Measurements from ENCODE around the gene SOCS6.
"Not testable (repeated sequence)": the region's sequence is repeated elsewhere in the genome, so short reads cannot be mapped to it uniquely, and the experiment has no call there.

SOCS6 gene

DNA sequence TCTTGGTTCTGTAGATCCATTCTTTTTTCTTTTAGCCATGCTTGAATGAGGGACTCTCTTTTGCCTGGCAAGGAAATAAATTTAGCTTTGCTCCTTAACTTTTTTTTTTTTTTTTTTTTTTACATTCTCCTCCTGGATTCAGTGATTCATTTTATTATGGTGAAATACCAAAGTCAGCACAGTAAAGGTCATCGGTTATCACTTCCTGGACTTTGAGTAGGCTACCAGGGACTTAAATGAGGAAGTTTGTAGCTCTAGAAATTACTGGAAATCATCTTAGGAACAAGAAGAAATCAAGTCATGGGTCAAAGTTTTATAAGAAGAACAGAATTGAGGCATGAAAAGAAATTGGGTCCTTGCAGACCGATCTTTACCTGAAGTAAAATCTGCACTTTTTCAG lies 75.0 kb downstream of the SOCS6 start:
- DNase-seq = peak; percentile 80

DNA sequence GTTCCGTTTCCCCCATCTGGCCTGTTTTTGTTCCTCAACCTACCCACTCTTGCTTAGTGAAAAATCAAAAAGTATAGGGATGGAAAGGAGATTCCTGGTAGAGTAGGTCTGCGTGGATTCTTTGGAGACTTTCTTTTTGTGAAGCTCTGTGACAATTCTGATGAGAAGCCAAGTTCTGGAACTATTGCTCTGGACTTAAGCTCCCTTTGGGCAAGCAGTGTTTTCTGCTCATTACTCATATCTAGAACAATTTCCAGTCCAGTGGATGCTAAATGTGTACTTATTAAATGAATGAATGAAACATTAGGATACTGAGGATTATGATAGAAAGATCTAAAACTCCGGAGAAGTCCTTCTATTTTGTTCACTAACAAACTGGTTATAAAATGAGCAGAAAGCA lies 76.5 kb downstream of the SOCS6 start:
- DNase-seq = no peak

DNA sequence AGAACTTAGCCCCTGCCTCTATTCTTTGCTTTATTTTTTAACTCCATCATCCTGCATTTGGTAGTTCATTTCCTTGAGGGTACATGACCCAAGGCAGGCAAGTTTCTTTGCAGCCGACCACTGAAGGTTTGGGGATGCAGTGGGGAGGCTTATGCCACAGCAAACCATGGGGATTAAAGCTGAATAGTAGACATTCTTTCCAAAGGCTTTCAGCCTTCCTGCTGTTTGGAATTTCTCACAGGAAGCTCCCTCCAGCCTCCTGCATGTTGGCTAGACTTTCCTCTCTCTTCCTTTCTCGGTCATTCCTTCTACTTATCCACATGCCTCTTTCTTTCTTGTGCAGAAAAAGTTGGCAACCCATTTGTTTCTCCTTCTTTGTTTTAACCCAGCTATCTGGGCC lies 77.3 kb downstream of the SOCS6 start:
- no peak for DNase-seq

DNA sequence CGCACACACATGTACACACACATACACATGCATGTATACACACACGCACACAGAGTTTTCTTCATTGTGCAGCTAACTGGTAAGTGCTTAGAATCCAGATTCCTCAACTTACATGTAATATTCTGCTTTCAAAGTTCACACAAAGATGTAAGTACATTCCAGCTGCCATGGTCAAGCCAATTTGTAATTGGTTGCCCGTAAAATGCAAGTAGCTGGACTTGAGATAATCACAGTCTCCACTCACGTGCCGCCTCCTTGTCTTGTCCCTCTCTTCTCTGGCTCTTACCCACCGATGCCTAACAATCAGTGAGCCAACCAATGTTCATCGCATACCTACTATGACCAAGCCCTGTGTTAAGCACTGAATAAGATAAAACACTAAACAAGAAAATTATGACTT lies 77.8 kb downstream of the SOCS6 start:
- DNase-seq = no peak

DNA sequence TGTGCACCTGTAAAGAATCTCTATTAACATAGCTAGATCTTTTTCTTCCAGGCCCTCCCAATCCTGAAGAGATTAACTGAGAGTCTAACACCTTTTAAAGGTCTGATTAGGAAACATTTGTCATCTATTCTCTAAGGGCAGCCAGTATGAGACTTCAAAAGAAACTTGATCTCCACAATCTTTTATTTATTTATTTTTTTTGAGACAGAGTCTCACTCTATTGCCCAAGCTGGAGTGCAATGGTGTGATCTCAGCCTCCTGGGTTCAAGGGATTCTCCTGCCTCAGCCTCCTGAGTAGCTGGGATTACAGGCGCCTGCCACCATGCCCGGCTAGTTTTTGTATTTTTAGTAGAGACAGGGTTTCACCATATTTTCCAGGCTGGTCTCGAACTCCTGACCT lies 78.5 kb downstream of the SOCS6 start:
- not testable (repeated sequence) for DNase-seq

DNA sequence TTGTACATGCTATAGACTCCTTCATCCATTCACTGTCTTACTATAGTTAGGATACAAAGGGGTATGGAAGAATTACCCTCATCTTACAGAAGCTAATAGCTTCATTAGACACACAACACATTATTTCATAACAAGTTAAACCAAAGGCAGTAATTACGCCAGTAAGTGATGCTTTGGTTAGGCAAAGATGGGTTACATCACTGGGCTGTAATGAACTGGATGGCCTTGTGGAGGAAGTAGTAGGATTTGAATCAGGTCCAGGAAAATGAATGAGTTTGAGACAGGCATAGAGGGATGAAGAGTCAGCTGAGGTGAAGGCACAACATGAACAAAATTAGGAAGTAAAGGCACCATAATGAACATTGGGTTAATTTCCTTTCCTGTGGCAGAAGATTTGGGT lies 80.1 kb downstream of the SOCS6 start:
- DNase-seq = peak; percentile 66

DNA sequence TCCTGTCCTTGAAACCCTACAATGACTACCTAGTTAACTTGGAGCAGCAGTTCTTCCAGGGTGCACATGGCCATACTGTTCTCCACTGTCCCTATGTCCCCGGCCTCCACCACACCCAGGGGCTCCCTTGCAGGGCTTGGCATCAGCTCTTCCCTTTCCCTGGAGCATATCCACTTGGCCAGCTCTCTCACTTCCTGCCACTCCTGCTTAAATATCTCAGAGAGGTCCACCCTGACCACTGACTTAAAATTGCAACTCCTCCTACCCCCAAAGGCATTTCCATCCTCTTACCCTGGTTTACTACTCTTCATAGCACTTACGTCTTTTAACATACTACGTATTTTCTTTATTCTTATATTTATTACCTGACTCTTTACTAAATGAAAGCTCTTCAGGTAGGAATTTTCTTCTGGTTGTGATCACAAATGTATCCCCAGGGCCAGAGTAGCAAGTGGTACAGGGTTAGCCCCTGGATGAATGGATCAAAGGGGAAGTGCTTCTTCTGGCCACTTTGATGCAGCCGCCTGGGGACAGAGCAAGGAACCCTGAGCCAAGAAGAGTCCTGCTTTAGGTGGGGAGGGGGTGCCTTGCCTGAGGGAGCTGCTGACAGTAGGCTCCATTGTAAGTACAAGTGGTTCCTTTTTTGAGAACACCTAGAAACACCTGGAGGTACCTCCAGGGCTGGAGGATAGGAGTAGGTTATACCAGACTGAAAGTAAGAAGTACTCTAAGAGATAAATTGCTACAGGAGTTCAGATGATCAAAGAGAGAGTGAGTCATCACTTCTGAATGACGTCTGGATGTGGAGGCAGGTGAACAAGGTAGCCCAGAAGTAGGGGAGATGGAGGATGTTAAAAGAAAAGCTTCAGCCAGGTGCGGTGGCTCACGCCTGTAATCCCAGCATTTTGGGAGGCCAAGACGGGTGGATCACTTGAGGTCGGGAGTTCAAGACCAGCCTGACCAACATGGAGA lies 82.2 kb downstream of the SOCS6 start:
- DNase-seq = no peak

DNA sequence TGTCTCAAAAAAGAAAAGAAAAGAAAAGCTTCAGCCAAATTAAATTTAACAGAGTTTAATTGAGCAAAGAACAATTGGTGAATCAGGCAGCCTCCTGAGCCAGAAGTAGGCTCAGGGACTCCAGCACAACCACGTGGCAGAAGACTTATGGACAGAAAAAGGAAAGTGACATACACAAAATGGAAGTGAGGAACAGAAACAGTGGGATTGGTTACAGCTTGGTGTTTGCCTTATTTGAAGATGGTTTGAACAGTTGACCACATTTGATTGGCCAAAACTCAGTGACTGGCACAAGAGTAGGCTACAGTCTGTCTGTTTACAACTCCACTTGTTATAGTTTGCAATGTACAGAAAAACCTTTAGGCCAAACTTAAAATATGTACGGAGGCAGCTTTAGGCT lies 83.1 kb downstream of the SOCS6 start:
- no peak for DNase-seq

DNA sequence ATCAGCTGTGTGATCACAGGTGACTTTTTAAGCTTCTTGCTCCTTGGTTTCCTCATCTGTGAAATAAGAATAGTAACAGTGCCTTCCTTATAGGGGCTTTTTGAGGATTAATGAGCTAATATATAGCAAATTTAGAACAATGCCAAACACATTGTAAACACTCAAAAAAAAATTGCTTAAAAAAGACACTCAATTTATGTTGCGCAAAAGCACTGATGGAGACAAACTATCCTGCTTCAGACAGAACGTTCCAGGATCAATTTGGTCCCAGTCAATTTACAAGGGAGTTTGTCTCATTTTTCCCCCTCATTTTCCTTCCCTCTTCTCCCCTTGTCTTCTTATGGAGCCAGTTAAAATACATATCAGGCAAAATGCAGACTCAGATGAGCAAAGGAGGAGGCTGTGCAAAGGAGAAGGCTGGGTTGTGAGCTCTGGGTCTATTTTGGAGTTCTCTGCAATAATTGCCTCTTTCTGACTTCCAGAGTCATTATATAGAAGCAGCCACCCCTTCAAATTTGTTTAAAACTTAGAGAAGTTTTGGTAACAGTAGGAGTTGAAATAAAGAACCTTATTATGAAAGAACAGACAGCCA lies 83.7 kb downstream of the SOCS6 start:
- DNase-seq = no peak

DNA sequence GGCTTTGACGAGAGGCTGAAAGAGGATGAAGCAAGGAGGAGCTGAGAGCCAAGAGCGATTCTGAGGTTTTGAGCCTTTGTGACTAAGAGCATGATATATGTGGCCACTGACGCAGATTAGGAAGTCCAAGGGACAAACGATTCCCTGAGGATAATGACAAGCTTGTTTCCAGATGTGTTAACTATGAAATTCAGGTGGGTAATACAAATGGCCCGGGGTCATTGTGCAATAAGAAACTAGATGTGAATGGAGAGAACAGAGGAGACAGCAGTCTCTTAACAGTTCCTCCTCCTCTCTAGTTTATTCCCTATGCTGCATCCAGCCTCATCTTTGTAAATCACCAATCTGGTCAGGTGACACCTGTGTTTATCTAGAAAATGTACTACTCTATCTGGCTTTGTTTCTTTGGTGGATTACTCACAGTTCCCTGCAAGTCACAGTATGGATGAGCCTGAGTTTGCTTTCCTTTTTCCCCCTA lies 84.2 kb downstream of the SOCS6 start:
- peak; percentile 26 for DNase-seq

DNA sequence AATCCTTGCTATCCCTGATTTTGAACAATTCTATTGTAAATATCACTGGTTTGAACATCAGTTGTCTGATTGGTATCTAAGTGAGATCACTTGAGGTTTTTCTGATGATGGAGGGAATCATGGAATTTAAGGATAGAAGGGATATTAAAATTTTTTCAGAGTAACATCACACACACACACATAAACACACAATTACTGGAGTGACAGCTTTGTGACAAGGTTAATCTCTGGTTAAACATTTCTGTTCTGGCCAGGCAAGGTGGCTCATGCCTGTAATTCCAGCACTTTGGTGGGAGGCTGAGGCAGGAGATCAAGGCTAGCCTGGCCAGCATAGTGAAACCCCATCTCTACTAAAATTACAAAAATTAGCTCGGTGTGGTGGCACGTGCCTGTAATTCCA lies 85.3 kb downstream of the SOCS6 start:
- no peak for DNase-seq

DNA sequence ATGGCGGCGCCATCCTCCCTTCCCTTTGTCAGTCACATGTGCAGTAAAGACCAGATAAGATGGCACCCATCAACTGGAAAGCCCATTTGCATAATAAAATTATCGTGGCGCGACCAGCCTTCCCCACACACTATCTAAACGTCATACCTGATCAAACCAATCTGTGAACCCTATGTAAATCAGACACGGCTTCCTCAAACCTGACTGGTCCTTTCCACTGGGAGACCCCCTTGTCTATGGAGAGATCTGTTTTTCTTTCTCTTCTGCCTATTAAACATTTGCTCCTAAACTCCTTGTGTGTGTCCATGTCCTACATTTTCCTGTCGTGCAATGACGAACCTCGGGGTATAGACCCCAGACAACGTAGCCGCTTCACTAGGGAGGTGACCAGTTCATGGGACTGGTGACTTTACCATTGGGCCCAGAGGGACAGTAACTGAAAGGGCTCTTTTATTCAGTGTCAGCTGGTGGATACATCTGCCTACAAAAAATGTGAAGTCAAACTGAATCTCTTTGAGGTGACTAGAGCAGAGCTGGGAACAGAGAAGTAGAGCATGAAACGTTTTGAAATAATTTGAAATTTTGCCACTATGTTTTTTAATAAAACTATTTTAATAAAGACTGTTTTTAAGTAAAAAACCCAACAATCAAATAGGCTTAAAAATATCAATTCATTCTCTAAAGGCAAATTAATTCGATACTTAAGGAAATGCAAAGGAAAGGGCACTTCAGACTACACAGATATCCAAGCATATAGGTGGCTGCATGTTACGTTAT lies 87.5 kb downstream of the SOCS6 start:
- no peak for DNase-seq

DNA sequence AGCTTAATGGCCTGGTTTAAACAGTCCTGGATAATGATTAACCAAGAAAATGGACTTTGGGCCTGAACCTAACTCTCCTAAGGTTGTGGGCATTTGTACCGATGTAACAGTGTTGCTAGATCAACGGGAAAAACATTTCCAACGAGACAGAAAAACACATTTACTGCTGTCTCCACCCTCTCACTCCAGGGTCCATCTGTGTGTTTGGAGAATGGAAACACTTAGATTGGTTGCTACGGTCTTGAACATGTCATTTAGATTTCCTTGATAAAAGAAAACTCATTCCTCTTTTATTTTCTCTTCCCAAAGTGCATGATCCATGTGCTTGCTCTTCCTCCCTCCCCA lies 88.0 kb downstream of the SOCS6 start:
- no peak for DNase-seq

DNA sequence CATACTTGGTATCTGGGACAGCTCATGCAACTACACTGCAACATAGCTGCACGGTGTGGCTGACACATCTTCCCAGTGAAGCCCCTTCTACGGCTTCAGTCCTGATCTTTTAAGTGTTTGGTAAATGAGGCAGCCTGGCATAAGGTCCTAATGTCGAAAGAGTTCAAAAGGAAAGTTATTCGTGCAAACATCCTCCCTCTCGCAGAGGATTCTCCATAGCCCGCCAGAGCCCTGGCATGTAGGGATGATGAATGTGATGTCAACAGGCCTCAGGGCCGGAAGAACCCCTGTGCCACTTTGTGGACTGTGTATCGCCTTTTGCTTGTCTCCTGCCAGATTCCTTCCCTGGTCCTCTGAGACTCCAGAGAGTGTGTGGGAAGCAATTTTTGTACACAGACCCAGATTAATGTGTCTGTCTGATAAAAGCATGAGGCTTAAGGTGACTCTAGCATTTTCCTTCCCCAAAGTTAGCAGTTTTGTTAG lies 88.5 kb downstream of the SOCS6 start:
- DNase-seq = no peak

DNA sequence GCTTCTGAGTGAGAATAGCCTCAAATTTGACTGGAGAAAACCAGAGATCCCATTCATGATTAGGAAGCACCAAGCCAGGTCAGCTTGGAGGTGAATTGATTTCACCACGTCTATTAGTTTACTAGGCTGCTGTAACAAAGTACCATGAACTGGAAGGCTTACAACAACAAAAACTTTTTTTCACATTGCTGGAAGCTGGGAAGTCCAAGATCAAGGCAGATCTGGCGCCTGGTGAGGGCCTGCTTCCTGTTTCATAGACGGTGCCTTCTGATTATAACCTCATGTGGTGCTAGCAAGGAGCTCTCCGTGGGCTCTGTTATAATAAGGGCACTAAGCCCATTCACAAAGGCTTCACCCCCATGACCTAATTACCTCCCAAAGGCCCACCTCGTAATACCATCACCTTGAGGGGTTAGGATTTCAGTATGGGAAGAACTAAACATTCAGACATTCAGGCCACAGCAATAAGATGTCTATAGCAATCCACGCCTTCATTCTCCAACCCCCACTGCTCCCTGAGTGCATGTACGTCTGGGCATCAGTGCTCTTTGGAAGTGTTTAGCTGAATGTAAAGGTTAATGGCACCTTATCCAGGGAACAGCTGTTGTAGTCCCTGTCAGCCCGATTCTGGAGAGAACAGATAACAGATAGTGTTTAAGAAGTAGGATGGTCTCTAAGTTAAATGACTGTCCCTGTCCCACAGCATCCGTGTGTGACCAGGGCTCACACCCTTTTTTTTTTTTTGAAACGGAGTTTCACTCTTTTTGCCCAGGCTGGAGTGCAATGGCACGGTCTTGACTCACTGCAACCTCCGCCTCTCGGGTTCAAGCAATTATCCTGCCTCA lies 89.2 kb downstream of the SOCS6 start:
- DNase-seq = no peak
